Activated T-helper 9 cell treated with anti-CD3 and anti-CD28 coated beads, Interleukin-2, amount 50 U/mL, for 16 hours (primary cell): ENCODE results near the gene BUD13.
"Not testable (repeated sequence)": the region's sequence is repeated elsewhere in the genome, so short reads cannot be mapped to it uniquely, and the experiment has no call there.

Experiments
- DNase-seq: peaks from one replicate; pipeline ENCODE4 v3.0.0-alpha.2; 2020; ENCODE audit warnings: low read depth

BUD13 gene, protein sequence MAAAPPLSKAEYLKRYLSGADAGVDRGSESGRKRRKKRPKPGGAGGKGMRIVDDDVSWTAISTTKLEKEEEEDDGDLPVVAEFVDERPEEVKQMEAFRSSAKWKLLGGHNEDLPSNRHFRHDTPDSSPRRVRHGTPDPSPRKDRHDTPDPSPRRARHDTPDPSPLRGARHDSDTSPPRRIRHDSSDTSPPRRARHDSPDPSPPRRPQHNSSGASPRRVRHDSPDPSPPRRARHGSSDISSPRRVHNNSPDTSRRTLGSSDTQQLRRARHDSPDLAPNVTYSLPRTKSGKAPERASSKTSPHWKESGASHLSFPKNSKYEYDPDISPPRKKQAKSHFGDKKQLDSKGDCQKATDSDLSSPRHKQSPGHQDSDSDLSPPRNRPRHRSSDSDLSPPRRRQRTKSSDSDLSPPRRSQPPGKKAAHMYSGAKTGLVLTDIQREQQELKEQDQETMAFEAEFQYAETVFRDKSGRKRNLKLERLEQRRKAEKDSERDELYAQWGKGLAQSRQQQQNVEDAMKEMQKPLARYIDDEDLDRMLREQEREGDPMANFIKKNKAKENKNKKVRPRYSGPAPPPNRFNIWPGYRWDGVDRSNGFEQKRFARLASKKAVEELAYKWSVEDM

DNA sequence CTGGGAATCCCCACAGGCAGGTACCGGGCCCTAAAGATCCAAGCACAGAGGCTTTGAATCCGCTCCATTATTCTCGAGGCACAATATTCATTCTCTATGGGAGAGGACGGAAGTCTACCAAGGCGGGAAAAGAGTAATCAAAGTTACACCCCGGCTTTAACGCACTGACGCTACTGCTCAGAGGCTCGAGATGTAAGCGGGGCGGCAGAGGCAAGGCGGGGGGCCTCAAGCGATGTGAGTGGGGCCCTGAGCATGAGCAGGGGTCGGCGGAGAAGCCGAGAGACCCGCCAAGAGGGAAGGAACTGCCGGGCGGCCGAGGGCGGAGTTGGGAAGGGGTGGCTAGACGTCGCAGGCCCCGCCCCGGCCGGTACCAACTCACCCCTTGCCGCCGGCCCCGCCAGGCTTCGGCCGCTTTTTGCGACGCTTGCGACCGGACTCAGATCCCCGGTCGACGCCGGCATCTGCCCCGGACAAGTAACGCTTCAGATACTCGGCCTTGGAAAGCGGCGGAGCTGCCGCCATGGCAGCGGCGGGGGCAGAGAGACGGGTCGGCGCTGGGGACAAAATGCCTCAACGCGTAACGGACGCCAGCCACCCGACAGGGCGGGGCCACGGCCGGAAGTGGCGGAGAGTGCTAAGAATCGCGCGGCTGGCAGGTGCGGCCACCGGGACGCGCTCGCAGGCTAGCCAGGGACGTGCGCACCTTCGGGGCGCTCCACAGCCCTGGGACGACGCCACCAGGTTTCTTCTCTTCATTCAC lies at the start of gene BUD13:
TSS of gene BUD13 (minus strand) at position 545 of the 760 bp plus-strand sequence. CDS start at position 522, 23 bp downstream.
- DNase-seq: peak; percentile 90

- DNase-seq: no peak
These were observed 49.8 kb upstream of the BUD13 start for GRCh38 chr11:116822575-116822974.

GRCh38 chr11:116821050-116821918 lies 48.5 kb upstream of the BUD13 start:
- DNase-seq: no peak

DNA sequence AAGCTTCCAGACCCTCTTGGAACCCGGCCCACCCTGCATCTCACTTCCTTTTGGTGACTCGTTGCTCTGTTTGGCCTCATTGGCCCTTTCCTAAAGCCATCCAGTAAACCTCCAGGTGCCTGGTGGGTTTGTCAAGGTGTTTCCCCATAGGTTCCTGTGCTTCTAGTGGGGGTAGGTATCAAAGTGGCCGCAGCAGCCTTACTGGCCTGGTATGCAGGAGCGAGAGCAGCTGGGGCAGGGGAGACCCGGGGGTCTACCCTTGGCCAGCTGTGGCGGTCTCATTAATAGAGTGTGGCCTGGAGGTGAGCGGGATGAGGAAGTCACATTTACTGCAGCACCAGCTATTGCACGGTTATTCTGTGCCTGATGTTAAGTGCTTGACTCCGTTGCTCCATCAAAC lies 46.3 kb upstream of the BUD13 start:
- no peak for DNase-seq

GRCh38 chr11:116814502-116814901 lies 41.7 kb upstream of the BUD13 start:
- DNase-seq: no peak

GRCh38 chr11:116813781-116814471 lies 41.1 kb upstream of the BUD13 start:
- no peak for DNase-seq

DNA sequence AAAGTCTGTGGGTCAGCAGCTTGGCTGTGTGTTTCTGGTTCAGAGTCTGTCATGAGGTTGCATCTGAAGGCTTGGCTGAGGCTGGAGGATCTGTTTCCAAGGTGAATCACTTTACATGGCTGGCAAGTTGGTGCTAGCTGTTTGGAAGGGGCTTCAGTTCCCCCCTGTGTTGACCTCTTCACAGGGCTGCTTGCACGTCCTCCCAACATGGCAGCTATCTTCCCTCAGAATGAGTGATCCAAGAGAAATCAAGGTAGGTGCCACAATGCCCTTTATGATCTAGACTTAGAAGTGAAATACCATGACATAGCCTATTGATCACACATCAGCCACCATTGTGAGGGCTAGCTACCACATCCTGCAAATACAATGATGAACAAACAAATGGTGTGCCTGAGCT lies 40.4 kb upstream of the BUD13 start:
- no peak for DNase-seq

- no peak for DNase-seq
These were observed 39.3 kb upstream of the BUD13 start for GRCh38 chr11:116812109-116812508.

DNA sequence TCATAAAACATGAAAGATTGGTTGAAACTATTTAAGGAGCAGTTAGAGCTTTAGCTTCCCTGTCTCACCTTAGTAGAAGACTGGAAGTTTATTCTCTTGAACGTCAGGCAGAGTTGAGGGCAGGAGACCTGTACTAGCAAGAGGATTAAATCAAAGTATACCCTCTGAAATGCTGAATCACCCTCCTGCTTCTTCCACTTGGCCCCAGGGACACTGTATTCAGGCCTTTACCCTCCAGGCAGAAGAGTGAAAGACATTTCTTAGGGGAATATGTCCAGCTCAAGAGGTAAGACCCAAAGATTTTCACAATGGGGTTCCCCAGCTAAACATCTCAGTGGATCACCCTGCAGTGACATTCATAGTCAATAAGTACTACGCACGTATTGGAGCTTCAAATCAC lies 38.4 kb upstream of the BUD13 start:
- DNase-seq: no peak

DNA sequence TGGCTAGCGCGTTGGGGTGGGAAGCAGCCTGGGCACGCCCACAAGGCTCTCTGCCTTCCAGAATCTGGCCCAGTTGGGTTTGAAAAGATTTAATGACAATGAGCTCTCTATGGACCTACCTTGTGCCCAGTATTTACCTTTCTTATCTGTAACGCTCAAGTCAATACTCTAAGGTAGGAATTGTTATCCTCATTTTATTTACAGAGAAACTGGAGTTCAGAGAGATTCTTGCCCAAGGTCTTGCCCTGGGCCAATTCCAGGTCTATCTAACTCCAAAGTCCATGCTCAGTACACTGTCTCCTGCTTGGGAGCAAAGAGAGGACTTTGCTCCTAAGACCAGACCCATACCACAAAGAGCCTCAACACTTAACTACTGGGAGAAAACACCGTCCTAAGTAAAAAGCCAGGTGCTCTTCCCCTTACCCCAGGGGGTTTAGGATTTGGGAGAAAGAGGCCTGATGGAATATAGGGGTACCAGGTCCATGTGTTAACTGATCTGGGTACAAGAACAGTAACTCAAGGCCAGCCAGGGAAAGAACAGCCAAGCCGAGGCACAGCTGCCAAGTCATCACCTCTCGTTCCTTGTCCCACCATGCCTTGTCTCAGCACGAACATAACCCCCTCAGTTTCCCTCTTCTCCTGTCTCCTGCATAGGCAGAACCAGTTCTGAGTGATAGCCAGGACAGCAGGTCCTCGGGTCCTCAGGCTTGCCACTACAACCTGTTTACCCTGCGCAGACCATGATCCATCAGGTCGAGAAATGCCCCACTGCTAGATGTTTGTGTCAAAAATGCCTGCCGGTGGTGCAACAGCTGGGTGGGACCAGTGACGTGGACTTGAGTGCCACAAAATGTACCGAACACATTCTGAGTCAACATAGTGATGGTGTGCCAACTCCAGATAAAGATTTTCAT lies 35.7 kb upstream of the BUD13 start:
- no peak for DNase-seq

DNA sequence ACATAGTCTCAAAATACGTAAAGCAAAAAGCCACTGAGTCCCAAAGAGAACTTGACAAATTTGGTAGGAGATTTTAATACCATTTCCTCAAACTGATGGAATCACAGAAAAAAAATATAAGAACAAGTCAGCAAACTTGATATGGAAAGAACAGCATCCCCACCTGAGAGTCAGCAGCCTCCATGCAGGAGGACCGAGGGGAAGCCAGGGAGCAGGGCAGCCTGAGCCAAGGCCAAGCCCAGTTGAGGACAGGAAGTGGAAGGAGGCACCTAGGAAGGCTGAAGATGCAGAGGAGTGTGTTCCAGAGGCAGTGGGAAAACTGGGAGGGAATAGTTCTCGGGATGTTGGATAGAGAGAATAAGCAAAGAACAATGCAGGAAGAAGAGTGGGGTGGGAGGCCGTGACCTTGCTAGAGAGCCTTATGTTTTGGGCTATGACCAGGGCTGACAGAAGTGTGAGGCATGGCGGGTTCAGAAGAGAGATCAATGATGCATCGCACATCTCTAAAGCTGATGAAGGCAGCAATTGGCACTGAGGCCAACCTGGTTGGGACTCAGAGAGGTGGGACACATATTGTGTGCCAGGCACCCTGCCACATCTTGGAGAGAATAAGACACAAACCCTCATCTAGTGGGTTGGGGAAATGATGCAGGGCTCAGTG lies 34.9 kb upstream of the BUD13 start:
- DNase-seq: no peak

GRCh38 chr11:116804001-116804400 lies 31.2 kb upstream of the BUD13 start:
- no peak for DNase-seq

DNA sequence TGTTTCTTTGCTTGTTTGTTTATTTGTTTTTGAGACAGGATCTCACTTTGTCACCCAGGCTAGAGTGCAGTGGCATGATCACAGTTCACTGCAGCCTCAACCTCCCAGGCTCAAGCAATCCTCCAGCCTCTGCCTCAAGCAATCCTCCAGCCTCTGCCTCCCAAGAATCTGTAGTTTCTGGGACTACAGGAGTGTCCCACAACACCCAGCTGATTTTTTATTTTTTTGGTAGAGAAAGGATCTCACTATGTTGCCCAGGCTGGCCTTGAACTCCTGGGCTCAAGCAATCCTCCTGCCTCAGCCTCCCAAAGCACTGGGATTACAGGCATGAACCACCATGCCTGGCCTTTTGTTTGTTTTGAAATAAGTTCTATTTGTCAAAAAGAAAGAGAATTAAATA lies 28.9 kb upstream of the BUD13 start:
- not testable (repeated sequence) for DNase-seq

DNA sequence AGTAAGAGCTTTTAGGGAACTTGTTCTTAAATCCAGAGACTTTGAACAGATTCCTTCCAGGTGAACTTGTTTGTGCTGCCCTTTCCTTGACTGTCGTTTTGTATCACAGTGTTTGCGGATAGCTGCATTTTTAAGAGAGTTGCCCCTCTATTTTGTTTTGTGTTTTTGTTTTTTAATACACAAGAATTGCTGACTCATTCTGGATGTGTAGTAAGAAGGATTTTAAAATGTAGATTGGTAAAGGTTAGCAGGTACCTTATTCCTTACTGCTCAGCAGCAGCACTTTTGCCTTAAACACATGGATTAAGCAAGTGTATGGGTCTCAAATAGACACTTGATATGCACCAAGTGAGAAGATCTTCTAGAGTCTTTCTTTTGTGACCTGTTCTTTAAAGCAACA lies 27.8 kb upstream of the BUD13 start:
- no peak for DNase-seq

DNA sequence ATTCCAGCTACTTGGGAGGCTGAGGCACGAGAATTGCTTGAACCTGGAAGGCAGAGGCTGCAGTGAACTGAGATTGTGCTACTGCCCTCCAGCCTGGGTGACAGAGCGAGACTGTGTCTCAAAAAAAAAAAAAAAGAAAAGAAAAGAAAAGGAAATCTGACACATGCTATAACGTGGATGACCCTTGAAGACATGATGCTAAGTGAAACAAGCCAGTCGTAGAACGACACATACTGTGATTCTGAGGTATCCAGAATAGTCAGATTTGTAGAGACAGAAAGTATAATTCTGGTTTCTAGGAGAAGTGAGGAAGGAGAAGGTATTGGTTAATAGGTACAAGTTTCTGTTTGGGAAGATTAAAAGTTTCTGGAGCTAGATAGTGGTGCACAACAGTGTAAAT lies 25.6 kb upstream of the BUD13 start:
- no peak for DNase-seq

DNA sequence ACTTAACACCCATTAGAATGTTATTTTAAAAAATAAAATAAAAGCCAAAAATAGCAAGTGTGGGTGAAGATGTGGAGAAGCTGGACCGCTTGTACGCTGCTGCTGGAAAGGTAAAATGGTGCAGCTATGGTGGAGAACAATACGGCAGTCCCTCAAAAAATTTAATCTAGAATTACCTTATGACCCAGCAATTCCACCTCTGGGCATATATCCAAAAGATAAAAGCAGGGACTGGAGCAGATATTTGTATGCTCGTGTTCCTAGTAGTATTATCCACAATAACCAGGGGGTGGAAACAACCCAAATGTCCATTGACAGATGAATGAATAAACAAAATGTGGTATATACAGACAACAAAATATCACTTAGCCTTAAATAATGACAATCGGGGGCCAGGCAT lies 25.0 kb upstream of the BUD13 start:
- no peak for DNase-seq

- no peak for DNase-seq
These were observed 23.8 kb upstream of the BUD13 start for GRCh38 chr11:116796548-116796947.

DNA sequence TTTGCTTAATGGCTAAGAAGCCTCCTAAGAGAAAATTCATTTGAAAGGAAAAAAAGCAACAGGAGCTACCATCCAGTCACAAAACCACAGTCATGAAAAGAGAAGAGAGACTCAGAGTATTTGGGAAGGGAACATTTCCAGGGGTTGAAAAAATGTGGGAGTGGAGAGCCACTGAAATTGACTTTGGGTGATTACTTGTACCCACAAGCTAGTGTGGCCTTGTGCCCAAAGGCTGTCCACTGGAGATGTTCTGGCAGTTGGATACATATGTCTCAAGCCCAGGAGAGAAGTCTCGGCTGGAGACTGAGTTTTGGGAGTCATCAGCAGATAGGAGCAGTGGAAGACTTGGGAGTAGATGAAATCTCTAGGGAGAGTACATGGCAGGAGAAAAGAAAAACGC lies 22.1 kb upstream of the BUD13 start:
- DNase-seq: no peak

DNA sequence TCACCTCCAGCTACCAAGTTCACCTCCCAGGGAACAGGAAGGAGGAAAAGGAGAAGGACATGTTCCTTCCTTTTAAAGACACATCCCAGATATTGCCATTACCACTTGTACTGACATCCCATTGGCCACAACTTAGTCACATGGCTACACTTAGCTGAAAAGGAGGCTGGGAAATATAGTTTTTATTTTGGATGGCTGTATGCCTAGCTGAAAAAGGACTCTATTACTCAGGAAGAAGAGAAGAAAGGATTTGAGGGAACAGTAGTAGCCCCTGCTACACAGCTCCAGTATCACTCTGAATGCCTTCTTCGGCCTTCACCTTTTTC lies 20.9 kb upstream of the BUD13 start:
- no peak for DNase-seq
